ENCODE results near the gene TAOK1.

DNA sequence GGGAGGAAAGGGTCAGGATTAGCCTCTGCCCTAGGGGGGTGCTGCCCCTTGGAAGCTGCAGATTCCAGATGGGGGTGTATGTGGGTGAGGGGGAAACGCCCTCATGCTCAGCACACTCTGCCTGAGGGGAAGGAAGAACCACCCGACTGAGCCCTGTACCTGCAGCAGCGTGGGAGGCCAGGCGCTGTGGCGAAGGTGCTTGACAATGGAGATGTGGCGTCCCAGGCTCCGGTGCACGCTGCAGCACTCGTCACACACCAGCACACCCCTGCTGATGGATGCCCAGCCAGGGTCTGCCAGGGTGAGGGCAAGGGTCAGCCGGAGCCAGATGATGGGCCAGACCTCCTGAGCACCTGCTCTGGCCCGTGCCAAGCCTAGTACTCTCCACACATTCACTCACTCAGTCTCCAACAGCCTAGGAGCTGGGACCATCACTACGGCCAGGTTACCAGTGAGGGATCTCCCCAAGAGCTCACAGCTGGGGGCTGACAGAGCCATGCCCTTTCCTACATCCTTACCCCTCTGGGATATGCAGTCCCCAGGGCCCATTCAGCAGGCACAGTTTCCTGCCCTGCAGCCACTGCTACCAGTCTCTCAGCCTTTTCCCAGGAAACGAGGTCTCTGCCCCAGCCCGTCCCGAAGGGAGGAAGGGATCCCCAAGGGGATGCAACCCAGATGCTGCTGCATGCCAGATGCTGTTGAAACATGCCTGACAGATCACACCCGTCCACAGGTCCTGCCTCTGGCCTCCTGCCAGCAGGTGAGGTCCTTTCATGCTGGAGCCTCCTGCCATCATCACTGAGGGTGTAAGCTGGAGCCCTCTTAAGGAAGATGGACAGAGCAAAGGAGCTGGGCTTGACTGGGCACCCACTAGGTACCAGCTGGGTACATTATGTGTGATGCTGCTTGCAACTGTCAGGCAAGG lies 193.4 kb downstream of the TAOK1 start:
- TF ChIP-seq, protein P1, sequence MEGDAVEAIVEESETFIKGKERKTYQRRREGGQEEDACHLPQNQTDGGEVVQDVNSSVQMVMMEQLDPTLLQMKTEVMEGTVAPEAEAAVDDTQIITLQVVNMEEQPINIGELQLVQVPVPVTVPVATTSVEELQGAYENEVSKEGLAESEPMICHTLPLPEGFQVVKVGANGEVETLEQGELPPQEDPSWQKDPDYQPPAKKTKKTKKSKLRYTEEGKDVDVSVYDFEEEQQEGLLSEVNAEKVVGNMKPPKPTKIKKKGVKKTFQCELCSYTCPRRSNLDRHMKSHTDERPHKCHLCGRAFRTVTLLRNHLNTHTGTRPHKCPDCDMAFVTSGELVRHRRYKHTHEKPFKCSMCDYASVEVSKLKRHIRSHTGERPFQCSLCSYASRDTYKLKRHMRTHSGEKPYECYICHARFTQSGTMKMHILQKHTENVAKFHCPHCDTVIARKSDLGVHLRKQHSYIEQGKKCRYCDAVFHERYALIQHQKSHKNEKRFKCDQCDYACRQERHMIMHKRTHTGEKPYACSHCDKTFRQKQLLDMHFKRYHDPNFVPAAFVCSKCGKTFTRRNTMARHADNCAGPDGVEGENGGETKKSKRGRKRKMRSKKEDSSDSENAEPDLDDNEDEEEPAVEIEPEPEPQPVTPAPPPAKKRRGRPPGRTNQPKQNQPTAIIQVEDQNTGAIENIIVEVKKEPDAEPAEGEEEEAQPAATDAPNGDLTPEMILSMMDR (IDR thresholded peaks at IDR 0.05; ENCODE audit: poor library complexity), result no peak
- no peak for TF ChIP-seq EZH2 (IDR thresholded peaks at IDR 0.05; ENCODE audit: borderline replicate concordance)

Data from hepatocyte (in vitro differentiated cells).